ENCODE results near the gene POFUT2.
A peak's percentile ranks its signal among the peaks of the same experiment; 100 is the strongest.

The POFUT2 gene

GRCh38 chr21:45224189-45224938, 63.3 kb downstream of the POFUT2 start:
- peak in 1 of 2 donors; percentile 27 for DNase-seq (ENCODE audit: low read depth in 2 of 2)

- DNase-seq (ENCODE audit: low read depth in 2 of 2) = no peak
These were observed 64.2 kb downstream of the POFUT2 start for GRCh38 chr21:45223236-45224185.

DNA sequence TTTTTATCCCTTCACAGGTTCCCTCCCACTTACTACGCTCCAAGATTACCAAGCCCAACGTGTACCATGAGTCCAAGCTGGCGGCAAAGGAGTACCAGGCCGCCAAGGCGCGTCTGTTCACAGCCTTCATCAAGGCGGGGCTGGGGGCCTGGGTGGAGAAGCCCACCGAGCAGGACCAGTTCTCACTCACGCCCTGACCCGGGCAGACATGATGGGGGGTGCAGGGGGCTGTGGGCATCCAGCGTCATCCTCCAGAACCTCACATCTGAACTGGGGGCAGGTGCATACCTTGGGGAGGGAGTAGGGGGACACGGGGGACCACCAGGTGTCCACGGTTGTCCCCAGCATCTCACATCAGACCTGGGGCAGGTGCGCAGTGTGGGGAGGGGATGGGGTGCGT, 65.7 kb downstream of the POFUT2 start:
- no peak for DNase-seq (ENCODE audit: low read depth in 2 of 2)

- DNase-seq (ENCODE audit: low read depth in 2 of 2) = no peak
These were observed 66.8 kb downstream of the POFUT2 start for GRCh38 chr21:45220714-45221490.

- DNase-seq (ENCODE audit: low read depth in 2 of 2) = no peak
These were observed 67.6 kb downstream of the POFUT2 start for GRCh38 chr21:45220071-45220481.

GRCh38 chr21:45219517-45219916, 68.2 kb downstream of the POFUT2 start:
- DNase-seq (ENCODE audit: low read depth in 2 of 2) = no peak

DNA sequence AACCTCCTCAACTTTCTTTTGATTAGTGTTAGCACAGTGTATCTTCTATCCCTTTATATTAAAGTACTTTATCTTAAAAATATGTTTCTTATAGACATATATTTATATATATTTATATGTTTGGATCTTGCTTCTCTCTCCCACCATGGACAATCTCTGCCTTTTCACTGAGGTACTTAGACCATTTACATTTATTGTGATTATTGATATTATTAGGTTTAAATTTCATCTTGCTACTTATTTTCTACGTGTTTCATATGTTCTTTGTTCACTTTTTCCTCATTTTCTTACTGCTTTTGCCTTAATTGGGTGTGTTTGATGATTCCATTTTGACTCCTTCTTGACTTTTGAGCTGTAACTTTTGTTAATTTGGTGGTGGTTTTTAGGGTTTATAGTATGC, 70.7 kb downstream of the POFUT2 start:
- no peak for DNase-seq (ENCODE audit: low read depth in 2 of 2)

DNA sequence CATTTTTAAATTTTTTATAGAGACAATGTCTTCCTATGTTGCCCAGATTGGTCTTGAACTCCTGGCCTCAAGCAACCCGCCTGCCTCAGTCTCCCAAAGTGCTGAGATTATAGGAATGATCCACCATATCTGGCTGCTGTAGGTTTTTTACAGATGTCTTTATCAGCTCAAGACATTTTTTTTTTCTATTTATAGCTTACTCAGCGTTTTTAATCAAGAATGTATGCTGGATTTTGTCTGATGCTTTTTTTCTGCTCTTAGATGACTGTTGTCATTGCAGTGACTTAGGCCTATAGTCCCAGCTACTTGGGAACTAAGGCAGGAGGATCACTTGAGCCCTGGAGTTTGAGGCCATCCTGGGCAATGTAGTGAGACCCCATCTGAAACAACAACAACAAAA, 72.5 kb downstream of the POFUT2 start:
- no peak for DNase-seq (ENCODE audit: low read depth in 2 of 2)
